H1 (cell line): ENCODE results near the gene MFSD2B. TPM values are rescaled to one million over a fixed set of nuclear protein-coding genes. Genes with fewer than 3 reads are reported as not detected.
"Not testable (repeated sequence)": the region's sequence is repeated elsewhere in the genome, so short reads cannot be mapped to it uniquely, and the experiment has no call there.

ENCODE experiments used
- CTCF ChIA-PET: fragments of 300-600 bp; sonication (Branson Sonifier 250); formaldehyde crosslinking; loops from one replicate; lab custom pipeline; 2021; ENCODE audit not compliant: partially characterized antibody; lab: Charles Lee
- POLR2A ChIA-PET: fragments of 300-600 bp; sonication (Branson Sonifier 250); formaldehyde crosslinking; loops from one replicate; lab custom pipeline; 2021; ENCODE audit warnings: inconsistent platforms; ENCODE audit not compliant: partially characterized antibody; lab: Charles Lee
- DNase-seq, 2 experiments: peaks; one replicate each; pipeline versions ENCODE4 v3.0.0 to v3.0.0-alpha.2; 2010 to 2022; ENCODE audit warnings: low spot score in 2 of 2, low read depth in 1 of 2, mixed read lengths in 1 of 2
- FAIRE-seq: peaks from 2 replicates; lab custom pipeline; 2011; peaks lifted over from hg19 to GRCh38; lab: Jason Lieb, UNC
- H2AFZ ChIP-seq: 2 replicates; pipeline ENCODE4 v1.8.1; 2012; ENCODE audit warnings: low read length, inconsistent platforms
- H2AK5ac ChIP-seq: 2 replicates; pipeline ENCODE4 v1.6.1; 2013; ENCODE audit warnings: low read depth, low read length
- H2BK120ac ChIP-seq: replicated peaks from 2 replicates; pipeline ENCODE3; 2013; ENCODE audit warnings: low read depth, low read length, inconsistent platforms
- H2BK12ac ChIP-seq: 2 replicates; pipeline ENCODE4 v1.6.1; 2013; ENCODE audit warnings: low read depth, low read length
- H2BK15ac ChIP-seq: 2 replicates; pipeline ENCODE4 v1.6.1; 2013; ENCODE audit warnings: low read length
- H2BK20ac ChIP-seq: 2 replicates; pipeline ENCODE4 v1.6.1; 2013; ENCODE audit warnings: low read length
- H2BK5ac ChIP-seq: 2 replicates; pipeline ENCODE4 v1.6.1; 2013; ENCODE audit warnings: low read depth, low read length
- H3K14ac ChIP-seq: 2 replicates; pipeline ENCODE4 v1.6.1; 2013; ENCODE audit warnings: inconsistent platforms; ENCODE audit not compliant: insufficient read length
- H3K18ac ChIP-seq: 2 replicates; pipeline ENCODE4 v1.6.1; 2013; ENCODE audit warnings: low read length; ENCODE audit errors: extremely low read depth
- H3K23ac ChIP-seq: 2 replicates; pipeline ENCODE4 v1.6.1; 2013; ENCODE audit warnings: inconsistent platforms; ENCODE audit not compliant: insufficient read length
- H3K23me2 ChIP-seq: 2 replicates; pipeline ENCODE4 v1.6.1; 2013; ENCODE audit warnings: low read depth, low read length
- H3K27ac ChIP-seq: 2 replicates; pipeline ENCODE4 v1.6.1; 2011; ENCODE audit warnings: low read depth, low read length, inconsistent platforms
- H3K27me3 ChIP-seq, 4 experiments: replicated peaks in 1 of 4; 1 replicate in 1 of 4; 2 replicates in 3 of 4; pipeline versions ENCODE4 v1.6.1 to v1.8.1; 2011 to 2013; ENCODE audit warnings: low read length in 3 of 4, mild to moderate bottlenecking in 3 of 4, inconsistent platforms in 2 of 4, mixed read lengths in 2 of 4, moderate library complexity in 1 of 4; ENCODE audit not compliant: control insufficient read depth in 3 of 4, insufficient read depth in 3 of 4; ENCODE audit errors: extremely low read depth in 1 of 4
- H3K36me3 ChIP-seq, 4 experiments: 2 replicates each; pipeline versions ENCODE4 v1.6.1 to v1.8.1; 2011 to 2013; ENCODE audit warnings: mild to moderate bottlenecking in 4 of 4, low read length in 3 of 4, moderate library complexity in 2 of 4, control low read depth in 1 of 4, inconsistent platforms in 1 of 4; ENCODE audit not compliant: insufficient read depth in 4 of 4, control insufficient read depth in 2 of 4
- H3K4ac ChIP-seq: replicated peaks from 2 replicates; pipeline ENCODE3; 2013; ENCODE audit warnings: low read length, low read depth, mixed read lengths, inconsistent platforms; ENCODE audit not compliant: insufficient read length
- H3K4me1 ChIP-seq, 4 experiments: replicated peaks in 1 of 4; 1 replicate in 1 of 4; 2 replicates in 3 of 4; pipeline versions ENCODE4 v1.6.1 to v1.8.1; 2011 to 2013; ENCODE audit warnings: low read length in 3 of 4, inconsistent platforms in 2 of 4, mixed read lengths in 1 of 4; ENCODE audit not compliant: insufficient read depth in 4 of 4, control insufficient read depth in 3 of 4
- H3K4me2 ChIP-seq, 2 experiments: 2 replicates each; pipeline versions ENCODE4 v1.6.1 to v1.8.1; 2011 to 2013; ENCODE audit warnings: low read depth in 2 of 2, low read length in 2 of 2, control low read depth in 1 of 2, inconsistent platforms in 1 of 2, mild to moderate bottlenecking in 1 of 2; ENCODE audit not compliant: insufficient read depth in 1 of 2
- H3K4me3 ChIP-seq, 4 experiments: fragments of 200-600, 300-600 bp in 1 of 4; sonication (generic), shearing (Covaris generic), sonication (Bioruptor Twin) in 1 of 4; 2 replicates each; pipeline versions ENCODE4 v1.5.1 to v1.8.1; 2011 to 2016; ENCODE audit warnings: low read length in 4 of 4, low read depth in 3 of 4, control low read depth in 2 of 4, inconsistent platforms in 2 of 4, mild to moderate bottlenecking in 2 of 4, mixed read lengths in 1 of 4, moderate library complexity in 1 of 4; ENCODE audit not compliant: insufficient read depth in 2 of 4; ENCODE audit errors: extremely low read depth in 1 of 4
- H3K56ac ChIP-seq: replicated peaks from 2 replicates; pipeline ENCODE3; 2013; ENCODE audit warnings: low read depth, mild to moderate bottlenecking, mixed read lengths, low read length, inconsistent platforms; ENCODE audit not compliant: insufficient read length
- H3K79me1 ChIP-seq: 2 replicates; pipeline ENCODE4 v1.6.1; 2013; ENCODE audit warnings: low read depth, low read length, control low read depth
- H3K79me2 ChIP-seq, 2 experiments: 2 replicates each; pipeline versions ENCODE4 v1.6.1 to v1.8.1; 2012 to 2013; ENCODE audit warnings: low read length in 2 of 2, mild to moderate bottlenecking in 2 of 2, inconsistent platforms in 1 of 2; ENCODE audit not compliant: insufficient read depth in 2 of 2, control insufficient read depth in 1 of 2
- H3K9ac ChIP-seq, 4 experiments: replicated peaks in 1 of 4; 1 replicate in 1 of 4; 2 replicates in 3 of 4; pipeline versions ENCODE4 v1.6.1 to v1.8.1; 2011 to 2013; ENCODE audit warnings: low read depth in 3 of 4, low read length in 3 of 4, control low read depth in 2 of 4, mild to moderate bottlenecking in 2 of 4, moderate library complexity in 2 of 4, inconsistent platforms in 1 of 4; ENCODE audit errors: extremely low read depth in 1 of 4
- H3K9me3 ChIP-seq, 2 experiments: 2 replicates each; pipeline versions ENCODE4 v1.6.1 to v1.8.1; 2012 to 2013; ENCODE audit warnings: mild to moderate bottlenecking in 2 of 2, moderate library complexity in 2 of 2, control low read depth in 1 of 2, inconsistent platforms in 1 of 2, low read depth in 1 of 2, low read length in 1 of 2, mixed read lengths in 1 of 2; ENCODE audit not compliant: insufficient read depth in 2 of 2
- H4K20me1 ChIP-seq, 2 experiments: replicated peaks in 1 of 2; 2 replicates each; pipeline versions ENCODE3 to v1.8.1; 2011 to 2013; ENCODE audit warnings: inconsistent platforms in 2 of 2, low read length in 2 of 2, mild to moderate bottlenecking in 1 of 2; ENCODE audit not compliant: insufficient read depth in 2 of 2, control insufficient read depth in 1 of 2
- H4K5ac ChIP-seq: 2 replicates; pipeline ENCODE4 v1.6.1; 2013; ENCODE audit warnings: low read length, low read depth, mixed read lengths, inconsistent platforms; ENCODE audit not compliant: insufficient read length
- H4K8ac ChIP-seq: 2 replicates; pipeline ENCODE4 v1.8.0; 2013; ENCODE audit warnings: mild to moderate bottlenecking, moderate library complexity, low read length, inconsistent platforms; ENCODE audit not compliant: insufficient read depth; ENCODE audit errors: extremely low read depth
- H4K91ac ChIP-seq: replicated peaks from 2 replicates; pipeline ENCODE3; 2013; ENCODE audit warnings: low read length, mixed read lengths, inconsistent platforms; ENCODE audit not compliant: insufficient read length
- WGBS, 2 experiments: shearing (Covaris generic) in 1 of 2; methylation state at CpG; one replicate each; pipeline versions ENCODE4 v1.1.6 to v1.1.7; 2013 to 2015; ENCODE audit warnings: low lambda C conversion rate in 2 of 2, mixed read lengths in 2 of 2, inconsistent platforms in 1 of 2, low coverage in 1 of 2, missing lambda C conversion rate in 1 of 2; ENCODE audit not compliant: insufficient replicate concordance in 2 of 2, insufficient coverage in 1 of 2, insufficient read length in 1 of 2; ENCODE audit errors: extremely low coverage in 1 of 2, missing lambda C conversion rate in 1 of 2; 5-methylcytosine and 5-hydroxymethylcytosine counted together
- polyA plus RNA-seq, 7 experiments: library from polyadenylated mRNA; depleted of rRNA in 3 of 7; stranded (reverse) in 5 of 7; unstranded in 2 of 7; fragments of >200 nt in 5 of 7; fragments of 200-250 nt in 2 of 7; gene quantifications; 1 replicate in 5 of 7; 2 replicates in 1 of 7; 4 replicates in 1 of 7; pipeline versions ENCODE4 v1.2.1 to v1.2.3, GENCODE V29; 2011 to 2013; ENCODE audit warnings: missing spikeins in 2 of 7, mixed read lengths in 2 of 7
- total RNA-seq: library from RNA; stranded (reverse); fragmentation: NEBNext Ultra II Directional; extraction: Animal tissue kit (Norgen Biotek cat#: 25700); gene quantifications from 2 replicates; pipeline ENCODE4 v1.2.1, GENCODE V29; 2021

The MFSD2B gene
- total and polyA plus RNA-seq, 2 of the 8 experiments (the other 6 are each of a cell fraction or from before 2014, with no cell fraction given) = 0.33 to 0.48 TPM

- H3K18ac ChIP-seq, DNase-seq, H3K56ac ChIP-seq, H2AK5ac ChIP-seq, H3K4ac ChIP-seq, H3K9ac ChIP-seq, H4K5ac ChIP-seq, H3K4me2 ChIP-seq, H2AFZ ChIP-seq, H3K27ac ChIP-seq, H3K23me2 ChIP-seq, H2BK120ac ChIP-seq, H2BK12ac ChIP-seq, H4K20me1 ChIP-seq, H3K79me1 ChIP-seq, H2BK15ac ChIP-seq, H4K91ac ChIP-seq, H3K9me3 ChIP-seq, H2BK5ac ChIP-seq, H3K14ac ChIP-seq, H3K23ac ChIP-seq, H3K4me1 ChIP-seq, POLR2A ChIA-PET, H4K8ac ChIP-seq, FAIRE-seq, H3K4me3 ChIP-seq, H3K27me3 ChIP-seq, H2BK20ac ChIP-seq: not testable (repeated sequence)
- CTCF ChIA-PET = interaction anchor here (1.8 kb wide), 1 partner anchor 23 kb away, joined by 7 read pairs; no protein-coding TSS in a partner anchor
- Histone ChIP-seq H3K79me2 (peaks cover 0 to 44% of the 10 kb centered on the region in 2 experiments; a peak in 3 of 4 replicates), H3K36me3 (peaks cover 8 to 12% (median 11%) of the 10 kb centered on the region in 4 experiments)
- 98% methylated on average over 6 of the region's 6 CpGs; no CpG with 5 or more reads in 1 of the 2 experiments for WGBS, 2 experiments
Observed at GRCh38 chr2:24043133-24043532, 33.2 kb downstream of the MFSD2B start.
